Fibroblast of lung (primary cell): Measurements from ENCODE around the gene FCHSD1. TPM values are rescaled to one million over a fixed set of nuclear protein-coding genes. Genes with fewer than 3 reads are reported as not detected.

ENCODE experiments used
- DNase-seq, 2 donors: peaks; one replicate each; pipeline versions ENCODE4 v3.0.0 to v3.0.0-alpha.2; 2010; ENCODE audit warnings: low read depth in 2 of 2
- H2AFZ ChIP-seq: 2 replicates; pipeline ENCODE4 v1.5.1; 2012; ENCODE audit warnings: low read length, control low read depth, inconsistent platforms
- H3K27ac ChIP-seq: 2 replicates; pipeline ENCODE4 v1.5.1; 2011; ENCODE audit warnings: low read length, control low read depth; ENCODE audit not compliant: insufficient read depth
- H3K27me3 ChIP-seq: 2 replicates; pipeline ENCODE4 v1.5.1; 2011; ENCODE audit warnings: mild to moderate bottlenecking, low read length; ENCODE audit not compliant: control insufficient read depth, insufficient read depth
- H3K36me3 ChIP-seq: 2 replicates; pipeline ENCODE4 v1.5.1; 2011; ENCODE audit warnings: low read length; ENCODE audit not compliant: control insufficient read depth, insufficient read depth
- H3K4me1 ChIP-seq: 2 replicates; pipeline ENCODE4 v1.5.1; 2011; ENCODE audit warnings: low read length; ENCODE audit not compliant: control insufficient read depth, insufficient read depth; ENCODE audit errors: extremely low read depth
- H3K4me2 ChIP-seq: 2 replicates; pipeline ENCODE4 v1.5.1; 2011; ENCODE audit warnings: low read length, control low read depth; ENCODE audit not compliant: insufficient read depth; ENCODE audit errors: extremely low read depth
- H3K4me3 ChIP-seq, 4 experiments: fragments of 200-600 bp in 1 of 4; sonication (generic) in 1 of 4; replicated peaks in 1 of 4; 2 replicates each; pipeline ENCODE4 v1.5.1; 2011 to 2016; ENCODE audit warnings: low read length in 4 of 4, low read depth in 3 of 4, mild to moderate bottlenecking in 3 of 4, control low read depth in 2 of 4, inconsistent platforms in 1 of 4, mixed read lengths in 1 of 4; ENCODE audit not compliant: insufficient read depth in 1 of 4; ENCODE audit errors: control extremely low read depth in 1 of 4
- H3K79me2 ChIP-seq: 2 replicates; pipeline ENCODE4 v1.5.1; 2012; ENCODE audit warnings: mild to moderate bottlenecking, low read length, inconsistent platforms; ENCODE audit not compliant: control insufficient read depth, insufficient read depth
- H3K9ac ChIP-seq: 2 replicates; pipeline ENCODE4 v1.5.1; 2011; ENCODE audit warnings: mild to moderate bottlenecking, low read length, control low read depth; ENCODE audit not compliant: insufficient read depth
- H3K9me3 ChIP-seq: 2 replicates; pipeline ENCODE4 v1.5.1; 2012; ENCODE audit warnings: low read depth, low read length; ENCODE audit not compliant: control insufficient read depth, insufficient read depth
- H4K20me1 ChIP-seq: 2 replicates; pipeline ENCODE4 v1.5.1; 2011; ENCODE audit warnings: low read length; ENCODE audit not compliant: control insufficient read depth, insufficient read depth; ENCODE audit errors: extremely low read depth
- CTCF ChIP-seq, 2 donors: IDR thresholded peaks in 1 of 2; conservative IDR thresholded peaks in 1 of 2; 1 replicate in 1 of 2; 2 replicates in 1 of 2; pipeline ENCODE4 v1.5.1; 2011 to 2012; ENCODE audit warnings: low read length in 2 of 2, control low read depth in 1 of 2, inconsistent platforms in 1 of 2, low read depth in 1 of 2, mild to moderate bottlenecking in 1 of 2
- EZH2 ChIP-seq: IDR thresholded peaks from 2 replicates; pipeline ENCODE4 v1.5.1; 2012; ENCODE audit warnings: low read length, control low read depth, mild to moderate bottlenecking; ENCODE audit errors: missing control alignments
- polyA plus RNA-seq, 2 donors: library from polyadenylated mRNA; depleted of rRNA in 1 of 2; stranded (reverse) in 1 of 2; unstranded in 1 of 2; fragments of >200 nt; gene quantifications; 2 replicates each; pipeline ENCODE4 v1.2.1, GENCODE V29; 2011 to 2012; ENCODE audit warnings: missing spikeins in 1 of 2
- total RNA-seq: library from RNA; depleted of rRNA; stranded (reverse); fragments of >200 nt; gene quantifications from 2 replicates; pipeline ENCODE4 v1.2.1, GENCODE V29; 2014

FCHSD1 gene
- total and polyA plus RNA-seq, 2 donors (not counting 1 experiment from before 2014, with no cell fraction given), result 19.1 to 25.6 TPM

GRCh38 chr5:141664733-141665461 is 13.7 kb upstream of the FCHSD1 start:
- no peaks in the 10 kb centered on the region for H3K79me2 ChIP-seq
- H3K9ac ChIP-seq, result no peak overlapping the region
- no peaks in the 10 kb centered on the region for H3K4me1 ChIP-seq
- H2AFZ ChIP-seq, result no peak overlapping the region
- H3K4me3 ChIP-seq, result no peak overlapping the region
- TF ChIP-seq EZH2 (no peak), CTCF (conservative IDR thresholded peaks at IDR 0.05 in 1 of 2, IDR thresholded peaks at IDR 0.05 in 1 of 2; ENCODE audit: low read depth in 1 of 2, low read length in 2 of 2) (peak; percentile 87 to 96)
- H3K4me2 ChIP-seq, result no peak overlapping the region
- no peaks in the 10 kb centered on the region for H3K36me3 ChIP-seq
- H3K27me3 ChIP-seq, result no peaks in the 10 kb centered on the region
- no peak overlapping the region for H3K27ac ChIP-seq
- no peaks in the 10 kb centered on the region for H4K20me1 ChIP-seq
- DNase-seq, result peak; percentile 44 to 67
- H3K9me3 ChIP-seq, result no peaks in the 10 kb centered on the region

GRCh38 chr5:141663506-141663905 is 12.3 kb upstream of the FCHSD1 start:
- no peaks in the 10 kb centered on the region for H3K4me1 ChIP-seq
- H3K36me3 ChIP-seq, result no peaks in the 10 kb centered on the region
- no peak overlapping the region for H3K4me2 ChIP-seq
- no peaks in the 10 kb centered on the region for H3K9me3 ChIP-seq
- H3K4me3 ChIP-seq, result no peak overlapping the region
- no peak overlapping the region for H3K27ac ChIP-seq
- no peak for DNase-seq
- TF ChIP-seq EZH2, result no peak
- TF ChIP-seq CTCF (conservative IDR thresholded peaks at IDR 0.05 in 1 of 2, IDR thresholded peaks at IDR 0.05 in 1 of 2; ENCODE audit: low read depth in 1 of 2, low read length in 2 of 2), result no peak
- H4K20me1 ChIP-seq, result no peaks in the 10 kb centered on the region
- no peaks in the 10 kb centered on the region for H3K79me2 ChIP-seq
- no peaks in the 10 kb centered on the region for H3K27me3 ChIP-seq
- no peak overlapping the region for H3K9ac ChIP-seq
- H2AFZ ChIP-seq, result no peak overlapping the region

- Histone ChIP-seq H4K20me1 (no peaks in the 10 kb centered on the region), H3K4me2 (no peak overlapping the region), H3K4me3 (no peak overlapping the region), H3K9ac (no peak overlapping the region), H3K4me1 (peaks cover 5% of the 10 kb centered on the region), H3K36me3 (no peaks in the 10 kb centered on the region), H3K79me2 (no peaks in the 10 kb centered on the region), H3K9me3 (no peaks in the 10 kb centered on the region), H2AFZ (no peak overlapping the region), H3K27me3 (no peaks in the 10 kb centered on the region), H3K27ac (no peak overlapping the region)
- no peak for DNase-seq
- TF ChIP-seq CTCF (conservative IDR thresholded peaks at IDR 0.05 in 1 of 2, IDR thresholded peaks at IDR 0.05 in 1 of 2; ENCODE audit: low read depth in 1 of 2, low read length in 2 of 2), result no peak
- no peak for TF ChIP-seq EZH2
Observed at GRCh38 chr5:141662028-141662427, 10.8 kb upstream of the FCHSD1 start.
